ENCODE results near the gene KRTAP5-7. TPM values are rescaled to one million over a fixed set of nuclear protein-coding genes. Genes with fewer than 3 reads are reported as not detected.

The KRTAP5-7 gene
- total RNA-seq, 1 experiment from 2014 or later, result not detected

GRCh38 chr11:71519546-71519945 is 7.5 kb upstream of the KRTAP5-7 start:
- ChIA-PET POLR2A (no interaction called here), CTCF (no interaction called here), RAD21 (ENCODE audit: low non-redundant PET in 1 of 2, low total read pairs in 2 of 2, uncharacterized antibody in 2 of 2, unreplicated experiment in 2 of 2) (no interaction called here)
- Histone ChIP-seq H3K4me3 (replicated peaks in 1 of 2; ENCODE audit: low read depth in 1 of 2, low read length in 2 of 2) (no peak overlapping the region), H3K9ac (ENCODE audit: low read length) (no peak overlapping the region), H3K9me3 (ENCODE audit: control insufficient read depth in 1 of 2, insufficient read depth in 1 of 2, low read depth in 1 of 2, low read length in 2 of 2) (no peaks in the 10 kb centered on the region), H3K27me3 (ENCODE audit: insufficient read depth, low read length) (no peaks in the 10 kb centered on the region), H3K27ac (ENCODE audit: low read depth, low read length) (no peak overlapping the region), H3K4me1 (ENCODE audit: control insufficient read depth in 1 of 2, insufficient read depth in 2 of 2, low read length in 2 of 2) (no peaks in the 10 kb centered on the region), H3K9me2 (ENCODE audit: insufficient read depth) (no peaks in the 10 kb centered on the region), H4K20me1 (ENCODE audit: insufficient read depth) (no peaks in the 10 kb centered on the region), H2AFZ (ENCODE audit: low read depth, low read length, poor library complexity, severe bottlenecking) (no peak overlapping the region), H3K4me2 (ENCODE audit: low read length) (no peak overlapping the region), H3K79me2 (ENCODE audit: insufficient read depth, low read length) (no peaks in the 10 kb centered on the region), H3K36me3 (ENCODE audit: control insufficient read depth in 1 of 2, insufficient read depth in 2 of 2, low read length in 2 of 2) (no peaks in the 10 kb centered on the region)
- intact Hi-C loops (cut with micrococcal nuclease), result no loop called here
- ATAC-seq (no peak), DNase-seq (ENCODE audit: low read depth, low spot score) (no peak)
- BruUV-seq (replicated peaks), result no TSS peak
- TF ChIP-seq ZFX (IDR thresholded peaks at IDR 0.05) (no peak), CTCF (IDR thresholded peaks at IDR 0.05 in 2 of 3, conservative IDR thresholded peaks at IDR 0.05 in 1 of 3; ENCODE audit: borderline replicate concordance in 1 of 3, insufficient read depth in 1 of 3, low read depth in 2 of 3, low read length in 2 of 3) (no peak), YY1 (IDR thresholded peaks at IDR 0.05; ENCODE audit: extremely low read depth, insufficient replicate concordance, low read depth, low read length) (no peak), EZH2 (IDR thresholded peaks at IDR 0.05) (no peak), JUND (IDR thresholded peaks at IDR 0.05) (no peak), REST (IDR thresholded peaks at IDR 0.05; ENCODE audit: low read depth) (no peak), ELF1 (IDR thresholded peaks at IDR 0.05; ENCODE audit: borderline replicate concordance, low read depth) (no peak), EGR1 (IDR thresholded peaks at IDR 0.05; ENCODE audit: low read depth) (no peak), MAX (IDR thresholded peaks at IDR 0.05) (no peak), CEBPB (IDR thresholded peaks at IDR 0.05; ENCODE audit: low read depth) (no peak)
